K562 (cell line): Measurements from ENCODE around the gene TPX2. TPM values are rescaled to one million over a fixed set of nuclear protein-coding genes. Genes with fewer than 3 reads are reported as not detected.

Experiments used
- ARID1B ChIP-seq: fragments of 450-650 bp; IDR thresholded peaks from 2 replicates; pipeline ENCODE4 v1.6.1; 2016; ENCODE audit warnings: antibody characterized with exemption, mild to moderate bottlenecking, inconsistent platforms
- CAMTA2 ChIP-seq: fragments of 250-450 bp; sonication (Bioruptor Pico); conservative IDR thresholded peaks from 2 replicates; pipeline ENCODE4 v1.5.1; 2022
- CHCHD3 ChIP-seq: fragments of 250-450 bp; sonication (Bioruptor Pico); IDR thresholded peaks from 2 replicates; pipeline ENCODE4 v2.1.2; 2022; ENCODE audit warnings: mild to moderate bottlenecking
- CHD1 ChIP-seq: fragments of 200-600 bp; sonication (generic); IDR thresholded peaks from one replicate; pipeline ENCODE4 v1.6.1; 2012; ENCODE audit warnings: mild to moderate bottlenecking, moderate library complexity, low read length, inconsistent platforms
- CREBBP ChIP-seq: IDR thresholded peaks from one replicate; pipeline ENCODE4 v1.6.1; 2012; ENCODE audit warnings: low read depth, mild to moderate bottlenecking, control low read depth, inconsistent platforms, low read length
- CTBP1 ChIP-seq: fragments of 450-650 bp; IDR thresholded peaks from 2 replicates; pipeline ENCODE4 v1.6.1; 2016; ENCODE audit warnings: borderline replicate concordance
- DACH1 ChIP-seq: fragments of 450-650 bp; IDR thresholded peaks from 2 replicates; pipeline ENCODE4 v1.6.1; 2018; ENCODE audit not compliant: partially characterized antibody
- KLF1 ChIP-seq: fragments of 450-650 bp; IDR thresholded peaks from 2 replicates; pipeline ENCODE4 v1.6.1; 2016; ENCODE audit warnings: missing genetic modification characterization, missing compliant biosample characterization
- MYC ChIP-seq, 2 experiments: fragments of 250-450 bp in 1 of 2; sonication (Bioruptor Pico) in 1 of 2; IDR thresholded peaks; 2 replicates each; pipeline versions ENCODE4 v1.5.1 to v1.6.1; 2012 to 2021; ENCODE audit warnings: low read depth in 2 of 2, borderline replicate concordance in 1 of 2, improper control_type of control experiment in 1 of 2, low read length in 1 of 2, mild to moderate bottlenecking in 1 of 2, moderate library complexity in 1 of 2
- POLR2AphosphoS5 ChIP-seq: IDR thresholded peaks from 2 replicates; pipeline ENCODE4 v1.6.1; 2011; ENCODE audit warnings: mild to moderate bottlenecking, low read depth, low read length, moderate library complexity; ENCODE audit not compliant: control insufficient read depth, insufficient read depth
- PREB ChIP-seq: sonication (generic); formaldehyde crosslinking; IDR thresholded peaks from 2 replicates; pipeline ENCODE4 v1.8.1; 2023; ENCODE audit warnings: mild to moderate bottlenecking, missing genetic modification reagents
- RFX1 ChIP-seq: fragments of 450-650 bp; IDR thresholded peaks from 2 replicates; pipeline ENCODE4 v1.6.1; 2016; ENCODE audit warnings: mild to moderate bottlenecking, moderate library complexity
- TRIM28 ChIP-seq: fragments of 450-650 bp; IDR thresholded peaks from 2 replicates; pipeline ENCODE4 v1.6.1; 2017
- USF1 ChIP-seq: sonication (generic); formaldehyde crosslinking; IDR thresholded peaks from 2 replicates; pipeline ENCODE4 v1.9.0; 2022; ENCODE audit warnings: mild to moderate bottlenecking, missing genetic modification reagents
- ZNF263 ChIP-seq: sonication (generic); formaldehyde crosslinking; IDR thresholded peaks from 2 replicates; pipeline ENCODE4 v1.8.0; 2022; ENCODE audit warnings: mild to moderate bottlenecking, missing genetic modification reagents, borderline replicate concordance
- ZNF311 ChIP-seq: fragments of 250-450 bp; sonication (Bioruptor Pico); IDR thresholded peaks from 2 replicates; pipeline ENCODE4 v1.4.0; 2020; ENCODE audit warnings: mild to moderate bottlenecking, moderate library complexity
- ZNF407 ChIP-seq: fragments of 450-650 bp; IDR thresholded peaks from 2 replicates; pipeline ENCODE4 v1.6.1; 2016; ENCODE audit warnings: low read depth
- ZNF583 ChIP-seq: fragments of 250-450 bp; sonication (Bioruptor Pico); IDR thresholded peaks from 2 replicates; pipeline ENCODE4 v1.4.0; 2020
- polyA plus RNA-seq, 8 experiments: library from polyadenylated mRNA; depleted of rRNA in 4 of 8; stranded (reverse) in 5 of 8; unstranded in 3 of 8; fragments of >200 nt; fragmentation: Nextera tagmentation in 2 of 8; fragmentation: Illumina TruSeq in 1 of 8; extraction: Ambion mirVana in 2 of 8; extraction: Trizol in 1 of 8; gene quantifications; 2 replicates each; pipeline versions ENCODE4 v1.2.1 to v1.2.3, GENCODE V29; 2011 to 2014; ENCODE audit warnings: inconsistent platforms in 1 of 8, missing spikeins in 1 of 8
- total RNA-seq, 7 experiments: library from RNA; depleted of rRNA in 6 of 7; stranded (reverse); fragments of >200 nt in 6 of 7; fragmentation: Illumina TruSeq in 2 of 7; extraction: Trizol in 2 of 7; gene quantifications; 2 replicates each; pipeline versions ENCODE4 v1.2.1 to v1.2.3, GENCODE V29; 2011 to 2021; ENCODE audit warnings: low replicate concordance in 1 of 7

Gene TPX2
- total and polyA plus RNA-seq, 9 of the 15 experiments (the other 6 are each of a cell fraction or from before 2014, with no cell fraction given): 48.0 to 241 (median 133) TPM

DNA sequence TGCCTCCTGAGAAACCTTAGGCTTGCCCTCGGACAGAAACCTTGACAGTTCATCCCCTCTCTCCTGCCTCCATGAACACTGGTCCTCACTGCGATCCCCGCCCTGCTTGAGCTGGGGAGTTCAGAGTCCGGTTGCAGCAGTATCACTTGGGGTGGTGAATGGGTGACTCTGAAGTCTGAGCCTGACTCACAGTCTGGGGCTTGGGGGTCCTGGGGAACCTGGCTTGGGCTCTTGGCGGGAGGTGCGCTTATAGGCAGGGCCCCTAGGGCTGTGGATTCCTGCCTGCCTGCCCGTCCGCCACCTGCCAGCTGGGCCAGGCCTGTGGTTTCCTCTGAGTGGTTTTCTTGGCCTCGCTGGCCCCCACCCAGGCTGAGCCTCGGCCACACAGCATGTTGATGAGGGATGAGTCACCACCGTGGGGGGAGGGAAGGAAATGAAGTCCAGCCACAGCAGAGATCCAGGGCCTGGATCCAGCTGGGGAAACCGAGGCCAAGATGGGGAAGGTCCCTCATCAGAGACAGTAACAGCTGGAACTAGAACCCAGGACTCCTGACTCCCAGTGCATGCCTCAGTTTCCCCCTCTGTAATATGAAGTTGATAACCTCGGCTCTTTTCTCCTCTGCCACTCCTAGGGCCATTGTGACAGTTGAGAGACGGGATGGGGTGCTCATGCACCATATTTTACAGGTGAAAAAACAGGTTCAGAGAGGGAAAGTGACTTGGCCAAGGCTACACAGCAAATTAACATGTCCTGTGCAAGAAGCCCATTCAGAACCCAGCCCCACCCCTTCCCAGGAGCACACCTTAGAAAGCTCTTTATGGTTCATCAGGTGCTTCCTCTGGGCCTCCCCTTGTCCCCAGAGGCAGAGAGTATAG, 97.1 kb downstream of the TPX2 start (continued):
- TF ChIP-seq ZNF311 (CRISPR knock-in tag): 0 out of 2 replicates have a peak, but pooled peaks have one; percentile 15
- TF ChIP-seq USF1 (CRISPR knock-in tag): no peak
- TF ChIP-seq CTBP1: peak; percentile 62; the same call in 1 of the 2 replicates
- TF ChIP-seq TRIM28: no peak
- TF ChIP-seq KLF1: no peak
- TF ChIP-seq CHCHD3 (CRISPR knock-in tag): no peak
- TF ChIP-seq POLR2AphosphoS5: no peak
- TF ChIP-seq ZNF263 (CRISPR knock-in tag): peak; percentile 59; the same call in 1 of the 2 replicates
- TF ChIP-seq ARID1B: peak; percentile 87
- TF ChIP-seq ZNF407: no peak
- no peak for TF ChIP-seq CAMTA2 (CRISPR knock-in tag)
- TF ChIP-seq ZNF583 (CRISPR knock-in tag): no peak
- TF ChIP-seq MYC (IDR thresholded peaks at IDR 0.05; ENCODE audit: low read depth, low read length): peak; percentile 55; the same call in 1 of the 2 replicates
- no peak for TF ChIP-seq MYC (CRISPR knock-in tag; IDR thresholded peaks at IDR 0.05; ENCODE audit: borderline replicate concordance, low read depth)
- no peak for TF ChIP-seq CHD1
- TF ChIP-seq PREB: no peak; the same call in 1 of the 2 replicates
- TF ChIP-seq DACH1: peak; percentile 36
- no peak for TF ChIP-seq CREBBP
- no peak for TF ChIP-seq RFX1
